ENCODE results near the gene LAG3.

Gene LAG3

GRCh38 chr12:6772726-6773589 is 638 bp downstream of the LAG3 start:
- no peak for DNase-seq

GRCh38 chr12:6773590-6774351 is 1.5 kb downstream of the LAG3 start:
- no peak for DNase-seq

- DNase-seq, result no peak
These were observed 2.3 kb downstream of the LAG3 start for GRCh38 chr12:6774499-6775062.

- no peak for DNase-seq
These were observed 3.2 kb downstream of the LAG3 start for GRCh38 chr12:6775185-6776174.

- no peak for DNase-seq
These were observed 5.1 kb downstream of the LAG3 start for GRCh38 chr12:6777386-6777785.

GRCh38 chr12:6778217-6778573 is 5.9 kb downstream of the LAG3 start:
- no peak for DNase-seq

- DNase-seq, result peak; percentile 84
These were observed 6.5 kb downstream of the LAG3 start for GRCh38 chr12:6778574-6779550.

- DNase-seq, result no peak
These were observed 7.5 kb downstream of the LAG3 start for GRCh38 chr12:6779708-6780432.

- DNase-seq, result no peak
These were observed 8.3 kb downstream of the LAG3 start for GRCh38 chr12:6780573-6780972.

- DNase-seq, result no peak
These were observed 9.8 kb downstream of the LAG3 start for GRCh38 chr12:6782119-6782518.

GRCh38 chr12:6782850-6783566 is 10.7 kb downstream of the LAG3 start:
- no peak for DNase-seq

GRCh38 chr12:6783828-6784227 is 11.5 kb downstream of the LAG3 start:
- DNase-seq, result no peak

- DNase-seq, result no peak
These were observed 12.0 kb downstream of the LAG3 start for GRCh38 chr12:6784296-6784695.

- no peak for DNase-seq
These were observed 12.4 kb downstream of the LAG3 start for GRCh38 chr12:6784761-6785160.

- no peak for DNase-seq
These were observed 14.2 kb downstream of the LAG3 start for GRCh38 chr12:6786416-6787094.

GRCh38 chr12:6787309-6787708 is 15.0 kb downstream of the LAG3 start:
- DNase-seq, result no peak

GRCh38 chr12:6788972-6789924 is 16.9 kb downstream of the LAG3 start, which contains the start of gene CD4:
TSS of gene CD4 (plus strand) at chr12:6789528. CDS start at chr12:6800139, 10,611 bp downstream.
- DNase-seq, result no peak

All from effector CD8-positive, alpha-beta T cell (primary cell).